ENCODE measurements around the gene CDH24. TPM values are rescaled to one million over a fixed set of nuclear protein-coding genes. Genes with fewer than 3 reads are reported as not detected.

The CDH24 gene
- total RNA-seq, 2 donors from 2014 or later, result 1.1 to 6.2 TPM

- H3K27ac ChIP-seq, result no peak overlapping the region
- no peak overlapping the region for H3K4me3 ChIP-seq
- H3K27me3 ChIP-seq (replicated peaks; ENCODE audit: insufficient read depth), result no peaks in the 10 kb centered on the region
- TF ChIP-seq CTCF (IDR thresholded peaks at IDR 0.05), result no peak
- no peaks in the 10 kb centered on the region for H3K36me3 ChIP-seq
- ATAC-seq (ENCODE audit: insufficient number of reproducible peaks, low FRiP score, low read depth) (no peak), DNase-seq (ENCODE audit: low spot score) (no peak)
- no peaks in the 10 kb centered on the region for H3K9me3 ChIP-seq
- no peaks in the 10 kb centered on the region for H3K4me1 ChIP-seq (ENCODE audit: control insufficient read depth in 1 of 2, low read depth in 2 of 2)
These were observed 11.6 kb downstream of the CDH24 start for GRCh38 chr14:23045419-23046357.

- no peaks in the 10 kb centered on the region for H3K4me1 ChIP-seq (ENCODE audit: control insufficient read depth in 1 of 2, low read depth in 2 of 2)
- no peaks in the 10 kb centered on the region for H3K36me3 ChIP-seq
- no peaks in the 10 kb centered on the region for H3K9me3 ChIP-seq
- H3K27me3 ChIP-seq (replicated peaks; ENCODE audit: insufficient read depth), result no peaks in the 10 kb centered on the region
- ATAC-seq (ENCODE audit: insufficient number of reproducible peaks, low FRiP score, low read depth) (no peak), DNase-seq (ENCODE audit: low spot score) (no peak)
- no peak overlapping the region for H3K4me3 ChIP-seq
- no peak for TF ChIP-seq CTCF (IDR thresholded peaks at IDR 0.05)
- H3K27ac ChIP-seq, result no peak overlapping the region
These were observed 12.5 kb downstream of the CDH24 start for GRCh38 chr14:23044840-23045239.

GRCh38 chr14:23043754-23044153, 13.6 kb downstream of the CDH24 start:
- DNase-seq (ENCODE audit: low spot score), result no peak
- no peaks in the 10 kb centered on the region for H3K27me3 ChIP-seq (replicated peaks; ENCODE audit: insufficient read depth)
- no peak overlapping the region for H3K27ac ChIP-seq
- ATAC-seq (ENCODE audit: insufficient number of reproducible peaks, low FRiP score, low read depth), result no peak
- H3K36me3 ChIP-seq, result no peaks in the 10 kb centered on the region
- H3K9me3 ChIP-seq, result no peaks in the 10 kb centered on the region
- no peaks in the 10 kb centered on the region for H3K4me1 ChIP-seq (ENCODE audit: control insufficient read depth in 1 of 2, low read depth in 2 of 2)
- no peak overlapping the region for H3K4me3 ChIP-seq
- no peak for TF ChIP-seq CTCF (IDR thresholded peaks at IDR 0.05)

GRCh38 chr14:23043145-23043544, 14.2 kb downstream of the CDH24 start:
- no peaks in the 10 kb centered on the region for H3K4me1 ChIP-seq (ENCODE audit: control insufficient read depth in 1 of 2, low read depth in 2 of 2)
- H3K9me3 ChIP-seq, result no peaks in the 10 kb centered on the region
- no peak overlapping the region for H3K4me3 ChIP-seq
- no peaks in the 10 kb centered on the region for H3K36me3 ChIP-seq
- DNase-seq (ENCODE audit: low spot score) (no peak), ATAC-seq (ENCODE audit: insufficient number of reproducible peaks, low FRiP score, low read depth) (no peak)
- no peak for TF ChIP-seq CTCF (IDR thresholded peaks at IDR 0.05)
- H3K27me3 ChIP-seq (replicated peaks; ENCODE audit: insufficient read depth), result no peaks in the 10 kb centered on the region
- H3K27ac ChIP-seq, result no peak overlapping the region

- DNase-seq (ENCODE audit: low spot score) (no peak), ATAC-seq (ENCODE audit: insufficient number of reproducible peaks, low FRiP score, low read depth) (no peak)
- Histone ChIP-seq H3K4me1 (ENCODE audit: control insufficient read depth in 1 of 2, low read depth in 2 of 2) (no peaks in the 10 kb centered on the region), H3K4me3 (no peak within 1 kb of the TSS), H3K9me3 (no peaks in the 10 kb centered on the region), H3K36me3 (no peaks in the 10 kb centered on the region), H3K27ac (no peak within 1 kb of the TSS), H3K27me3 (replicated peaks; ENCODE audit: insufficient read depth) (no peaks in the 10 kb centered on the region)
- no peak for TF ChIP-seq CTCF (IDR thresholded peaks at IDR 0.05)
These were observed 15.0 kb downstream of the CDH24 start, which contains the start of gene PSMB11 for GRCh38 chr14:23042162-23042965. Gene PSMB11, plus strand, starts transcription at chr14:23042212. Its CDS starts 14 bp downstream, at chr14:23042226.

All from thoracic aorta (tissue), 2 donors.